Thymus (tissue), 11 donors: ENCODE results near the gene CAMTA1. TPM values are rescaled to one million over a fixed set of nuclear protein-coding genes. Genes with fewer than 3 reads are reported as not detected.

Experiments used
- DNase-seq, 9 donors: peaks; one replicate each; pipeline ENCODE4 v3.0.0-alpha.2; 2013; ENCODE audit warnings: low spot score in 9 of 9, low read depth in 6 of 9, missing footprints in 1 of 9
- H3K27ac ChIP-seq, 2 donors: one replicate each; pipeline ENCODE4 v1.5.1; 2013; ENCODE audit warnings: control low read depth in 1 of 2, low read depth in 1 of 2, low read length in 1 of 2, mild to moderate bottlenecking in 1 of 2, moderate library complexity in 1 of 2
- H3K27me3 ChIP-seq, 2 donors: one replicate each; pipeline ENCODE4 v1.5.1; 2013; ENCODE audit warnings: low read length in 1 of 2; ENCODE audit not compliant: control insufficient read depth in 2 of 2, insufficient read depth in 1 of 2
- H3K36me3 ChIP-seq, 2 donors: one replicate each; pipeline ENCODE4 v1.5.1; 2013; ENCODE audit warnings: low read length in 1 of 2, mild to moderate bottlenecking in 1 of 2, moderate library complexity in 1 of 2; ENCODE audit not compliant: control insufficient read depth in 2 of 2, insufficient read depth in 2 of 2
- H3K4me1 ChIP-seq, 2 donors: one replicate each; pipeline ENCODE4 v1.5.1; 2013; ENCODE audit warnings: low read length in 2 of 2; ENCODE audit not compliant: control insufficient read depth in 2 of 2, insufficient read depth in 2 of 2
- H3K4me3 ChIP-seq, 2 donors: one replicate each; pipeline ENCODE4 v1.5.1; 2013; ENCODE audit warnings: low read length in 2 of 2, control low read depth in 1 of 2, mild to moderate bottlenecking in 1 of 2
- H3K9me3 ChIP-seq, 2 donors: one replicate each; pipeline ENCODE4 v1.5.1; 2013; ENCODE audit warnings: low read length in 1 of 2, mild to moderate bottlenecking in 1 of 2; ENCODE audit not compliant: control insufficient read depth in 2 of 2, insufficient read depth in 1 of 2
- WGBS: extraction: QIAGEN DNeasy Blood & Tissue Kit; methylation state at CpG from one replicate; pipeline ENCODE4 v1.1.7; 2013; 5-methylcytosine and 5-hydroxymethylcytosine counted together
- polyA plus RNA-seq: library from polyadenylated mRNA; stranded (reverse); fragments of 200-250 nt; gene quantifications from one replicate; pipeline ENCODE4 v1.2.3, GENCODE V29; 2013
- total RNA-seq: library from RNA; stranded (reverse); fragments of 120-200 nt; gene quantifications from one replicate; pipeline ENCODE4 v1.2.4, GENCODE V29; 2013
- donor health status: healthy.

Gene CAMTA1
- total and polyA plus RNA-seq, 2 donors, result 32.0 to 158 TPM

- 95% methylated on average over 17 of the region's 17 CpGs for WGBS
- no peaks in the 10 kb centered on the region for H3K36me3 ChIP-seq
- H3K27ac ChIP-seq, result no peak overlapping the region
- peaks cover 0 to 4% of the 10 kb centered on the region in 2 donors for H3K4me1 ChIP-seq
- DNase-seq, result no peak
- H3K4me3 ChIP-seq, result no peak overlapping the region
- peaks cover 14 to 37% of the 10 kb centered on the region in 2 donors for H3K27me3 ChIP-seq
- no peaks in the 10 kb centered on the region for H3K9me3 ChIP-seq
These were observed 894.1 kb downstream of the CAMTA1 start for GRCh38 chr1:7679159-7679872.

- Histone ChIP-seq H3K27me3 (peaks cover 14 to 38% of the 10 kb centered on the region in 2 donors), H3K9me3 (no peaks in the 10 kb centered on the region), H3K4me1 (peaks cover 0 to 4% of the 10 kb centered on the region in 2 donors), H3K4me3 (peak overlapping the region; percentile 44 to 55), H3K36me3 (no peaks in the 10 kb centered on the region), H3K27ac (no peak overlapping the region)
- 10% methylated on average over 14 of the region's 14 CpGs for WGBS
- no peak for DNase-seq
These were observed 894.6 kb downstream of the CAMTA1 start for GRCh38 chr1:7679873-7680206.

GRCh38 chr1:7680207-7680954 is 895.1 kb downstream of the CAMTA1 start:
- no peaks in the 10 kb centered on the region for H3K9me3 ChIP-seq
- peaks cover 0 to 4% of the 10 kb centered on the region in 2 donors for H3K4me1 ChIP-seq
- H3K36me3 ChIP-seq, result no peaks in the 10 kb centered on the region
- WGBS, result under 1% methylated on average over 89 of the region's 89 CpGs
- no peak overlapping the region for H3K27ac ChIP-seq
- H3K27me3 ChIP-seq, result peaks cover 14 to 38% of the 10 kb centered on the region in 2 donors
- peak overlapping the region; percentile 44 to 55 for H3K4me3 ChIP-seq
- DNase-seq, result peak in 6 of 9 donors; percentile 28 to 63 (median 42)

GRCh38 chr1:7680955-7681268 is 895.7 kb downstream of the CAMTA1 start:
- peaks cover 14 to 38% of the 10 kb centered on the region in 2 donors for H3K27me3 ChIP-seq
- H3K4me1 ChIP-seq, result peaks cover 0 to 4% of the 10 kb centered on the region in 2 donors
- 3% methylated on average over 16 of the region's 16 CpGs for WGBS
- H3K36me3 ChIP-seq, result no peaks in the 10 kb centered on the region
- DNase-seq, result no peak
- peak overlapping the region; percentile 44 to 55 for H3K4me3 ChIP-seq
- no peak overlapping the region for H3K27ac ChIP-seq
- H3K9me3 ChIP-seq, result no peaks in the 10 kb centered on the region

GRCh38 chr1:7681401-7681800 is 896.1 kb downstream of the CAMTA1 start:
- Histone ChIP-seq H3K9me3 (no peaks in the 10 kb centered on the region), H3K27ac (no peak overlapping the region), H3K4me3 (no peak overlapping the region), H3K36me3 (no peaks in the 10 kb centered on the region), H3K4me1 (peaks cover 0 to 4% of the 10 kb centered on the region in 2 donors), H3K27me3 (peaks cover 14 to 38% of the 10 kb centered on the region in 2 donors)
- 92% methylated on average over 6 of the region's 6 CpGs for WGBS
- DNase-seq, result no peak

- 97% methylated on average over 15 of the region's 15 CpGs for WGBS
- Histone ChIP-seq H3K27me3 (peaks cover 14 to 40% of the 10 kb centered on the region in 2 donors), H3K9me3 (no peaks in the 10 kb centered on the region), H3K27ac (no peak overlapping the region), H3K36me3 (no peaks in the 10 kb centered on the region), H3K4me3 (no peak overlapping the region), H3K4me1 (peaks cover 0 to 4% of the 10 kb centered on the region in 2 donors)
- no peak for DNase-seq
These were observed 898.3 kb downstream of the CAMTA1 start for GRCh38 chr1:7683521-7683920.

GRCh38 chr1:7684132-7684531 is 898.9 kb downstream of the CAMTA1 start:
- 94% methylated on average over 8 of the region's 8 CpGs for WGBS

GRCh38 chr1:7684861-7685635 is 899.8 kb downstream of the CAMTA1 start:
- no peak overlapping the region for H3K4me3 ChIP-seq
- H3K27ac ChIP-seq, result no peak overlapping the region
- H3K36me3 ChIP-seq, result no peaks in the 10 kb centered on the region
- H3K4me1 ChIP-seq, result peaks cover 0 to 4% of the 10 kb centered on the region in 2 donors
- WGBS, result 96% methylated on average over 29 of the region's 29 CpGs
- no peak for DNase-seq
- peaks cover 11 to 25% of the 10 kb centered on the region in 2 donors for H3K27me3 ChIP-seq
- H3K9me3 ChIP-seq, result no peaks in the 10 kb centered on the region

More at GRCh38 chr1:7684132-7684531, 898.9 kb downstream of the CAMTA1 start:
- Histone ChIP-seq H3K4me3 (no peak overlapping the region), H3K27ac (no peak overlapping the region), H3K36me3 (no peaks in the 10 kb centered on the region), H3K27me3 (peaks cover 14 to 34% of the 10 kb centered on the region in 2 donors), H3K9me3 (no peaks in the 10 kb centered on the region), H3K4me1 (peaks cover 0 to 4% of the 10 kb centered on the region in 2 donors)
- no peak for DNase-seq
